Activated CD4-positive, alpha-beta T cell treated with anti-CD3 and anti-CD28 coated beads, Interleukin-2, amount 50 U/mL, for 48 hours (primary cell): ENCODE measurements around the gene FAS.

Source experiments
- DNase-seq, 2 experiments: peaks; one replicate each; pipeline ENCODE4 v3.0.0-alpha.2; 2020

The FAS gene

DNA sequence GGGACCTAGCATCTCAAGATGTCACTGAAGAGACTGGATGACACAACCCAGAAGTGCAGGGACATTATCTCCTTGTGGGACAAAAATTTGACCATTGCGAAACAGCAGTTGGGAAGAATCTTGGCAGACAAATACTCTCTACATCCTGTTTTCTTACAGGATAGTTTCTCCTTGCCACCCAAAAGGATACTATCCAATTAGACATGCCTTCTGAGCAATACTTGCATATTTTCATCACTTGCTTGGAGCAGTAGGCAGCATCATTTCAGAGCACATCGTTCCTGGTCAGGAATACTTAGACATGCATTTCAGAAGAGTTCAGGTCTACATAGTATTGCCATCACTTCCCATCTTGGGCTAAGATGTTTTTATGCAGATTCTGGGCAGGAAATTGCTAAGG lies 56.8 kb downstream of the FAS start:
- DNase-seq, result no peak

DNA sequence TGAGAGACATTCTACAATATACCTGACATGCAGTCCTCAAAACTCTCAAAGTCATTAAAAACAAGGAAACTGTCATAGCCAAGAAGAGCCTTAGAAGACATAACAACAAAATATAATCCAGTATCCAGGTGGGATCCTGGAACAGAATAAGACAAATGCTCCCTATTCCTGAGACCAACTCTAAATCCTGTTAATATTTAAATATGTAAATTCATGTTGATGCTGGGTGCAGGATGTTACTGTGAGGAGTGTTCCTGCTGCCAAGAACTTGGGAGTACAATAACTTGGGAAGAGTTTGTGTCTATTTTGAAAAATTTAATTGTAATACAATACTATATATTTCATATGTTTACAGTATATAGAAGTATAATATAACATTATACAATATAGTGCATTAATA lies 61.0 kb downstream of the FAS start:
- no peak for DNase-seq

DNA sequence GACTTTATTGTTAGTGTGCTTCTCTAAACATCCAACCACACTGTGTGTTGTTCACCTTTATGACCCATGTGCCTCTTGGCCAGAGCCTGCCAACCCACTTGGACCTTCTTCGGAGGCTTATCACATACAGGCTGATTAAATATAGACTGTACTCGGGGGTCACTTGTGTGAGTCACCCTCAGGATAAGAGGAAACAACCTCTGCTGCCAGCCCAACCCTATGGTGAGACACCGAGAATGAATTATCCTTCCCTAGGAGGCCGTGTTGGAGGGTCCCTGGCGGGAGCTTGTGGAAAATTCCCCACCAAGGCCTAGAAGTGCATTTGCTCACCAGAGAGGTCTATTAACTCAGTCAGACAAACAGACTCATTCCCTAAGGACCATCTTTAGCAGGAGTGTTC lies 63.0 kb downstream of the FAS start:
- DNase-seq, result no peak

DNA sequence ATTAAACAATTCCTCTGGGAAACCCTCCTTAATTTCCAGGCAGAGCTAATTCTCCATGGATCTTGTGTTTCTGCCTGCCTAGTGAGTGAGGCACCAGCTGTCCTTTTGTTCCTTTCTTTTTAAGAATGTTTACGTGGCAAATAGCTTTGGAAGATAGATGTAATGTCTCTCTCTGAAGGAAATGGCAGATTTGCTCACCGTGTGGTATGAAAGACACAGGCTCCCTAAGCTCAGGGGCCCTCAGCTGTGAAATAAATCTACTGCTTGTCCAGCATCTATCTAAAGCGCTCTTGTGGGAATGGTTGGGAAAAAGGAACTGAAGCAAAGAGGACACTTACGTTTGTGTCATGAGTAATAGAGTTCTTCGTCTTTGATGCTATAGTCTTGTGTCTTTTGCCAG lies 64.6 kb downstream of the FAS start:
- DNase-seq, result no peak

DNA sequence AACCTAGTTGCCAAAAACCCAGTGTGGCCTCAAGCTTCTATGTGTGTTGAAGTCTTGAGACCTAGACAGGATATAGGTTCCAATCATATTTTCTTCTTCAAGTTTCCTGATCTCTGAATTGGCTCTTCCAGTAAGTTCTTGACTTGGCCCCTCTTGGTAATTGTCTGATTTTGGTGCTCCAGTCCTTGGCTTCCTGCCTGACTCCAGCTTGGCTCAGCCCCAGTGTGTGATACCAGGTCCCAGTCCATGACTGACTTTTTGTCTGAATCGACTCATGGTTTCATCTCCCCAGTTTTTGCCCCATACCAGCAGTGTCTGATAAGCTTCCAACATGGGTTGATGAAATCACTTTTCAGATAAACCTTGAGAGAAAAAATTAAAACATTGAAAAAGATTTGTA lies 72.3 kb downstream of the FAS start:
- no peak for DNase-seq

DNA sequence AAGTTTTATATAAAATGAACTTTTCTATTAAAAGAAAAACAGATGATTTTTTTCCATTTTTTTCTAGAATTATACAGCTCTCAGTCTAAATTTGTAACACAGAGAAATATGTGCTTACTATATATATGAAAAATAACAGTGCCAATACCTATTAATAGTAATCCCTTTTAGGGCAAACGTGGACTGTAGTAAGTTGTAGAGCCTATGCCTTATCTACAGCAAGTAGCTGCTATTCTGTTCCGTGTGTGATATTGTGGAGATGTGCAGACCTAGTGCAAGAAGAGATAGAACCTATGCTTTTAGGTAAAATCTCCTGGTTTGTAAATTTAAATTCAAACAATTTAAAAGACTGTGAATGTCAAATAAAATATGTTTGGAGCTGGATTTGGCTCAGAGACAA lies 72.9 kb downstream of the FAS start:
- no peak for DNase-seq

DNA sequence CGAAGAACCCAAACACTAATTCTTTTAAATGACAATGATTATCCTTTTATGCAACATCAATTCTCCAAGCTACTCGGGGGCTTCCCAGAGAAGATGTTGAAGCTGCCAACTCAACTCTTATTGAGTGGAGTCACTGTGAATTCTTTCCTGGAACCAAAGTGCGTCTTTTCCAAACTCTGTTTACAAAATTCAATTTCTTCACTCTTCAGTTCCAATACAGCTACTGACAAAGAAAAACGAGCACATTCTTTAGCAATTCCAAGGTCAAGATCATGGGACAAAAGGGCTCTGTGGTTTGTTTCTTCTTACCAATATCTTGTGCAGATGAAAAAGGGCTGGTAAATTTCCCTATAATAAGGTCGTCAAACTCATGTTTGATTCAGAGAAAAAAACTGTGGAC lies 74.2 kb downstream of the FAS start:
- no peak for DNase-seq
